ENCODE data around the gene AGPAT1.

Gene AGPAT1

GRCh38 chr6:32167761-32168262 is 8.1 kb downstream of the AGPAT1 start:
- DNase-seq = no peak

GRCh38 chr6:32167154-32167760 is 8.6 kb downstream of the AGPAT1 start:
- no peak for DNase-seq

DNA sequence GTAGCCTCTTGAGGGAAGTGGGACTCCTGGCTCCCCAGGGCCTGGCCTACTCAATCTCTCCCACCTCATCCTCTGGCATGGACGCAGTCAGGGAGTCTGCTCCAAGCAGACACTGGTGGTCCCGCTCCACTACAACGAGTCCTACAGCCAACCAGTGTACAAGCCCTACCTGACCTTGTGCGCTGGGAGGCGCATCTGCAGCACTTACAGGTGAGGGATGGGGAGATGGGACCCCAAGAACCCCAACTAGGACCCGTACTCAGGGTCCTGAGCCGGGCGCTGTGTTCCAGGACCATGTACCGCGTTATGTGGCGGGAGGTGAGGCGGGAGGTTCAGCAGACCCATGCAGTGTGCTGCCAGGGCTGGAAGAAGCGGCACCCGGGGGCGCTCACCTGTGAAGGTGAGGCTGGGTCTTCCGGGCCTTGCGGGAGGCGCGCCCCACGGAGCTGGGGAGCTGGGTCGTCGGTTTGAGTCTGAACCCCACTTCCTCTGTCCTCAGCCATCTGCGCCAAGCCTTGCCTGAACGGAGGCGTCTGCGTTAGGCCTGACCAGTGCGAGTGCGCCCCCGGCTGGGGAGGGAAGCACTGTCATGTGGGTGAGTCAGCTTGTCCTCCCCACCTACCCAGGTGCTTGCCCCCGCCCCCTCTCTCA is 9.3 kb downstream of the AGPAT1 start:
- no peak for DNase-seq

GRCh38 chr6:32164295-32164694 is 11.6 kb downstream of the AGPAT1 start, which contains the start of gene EGFL8:
TSS of gene EGFL8 (plus strand) at chr6:32164595. CDS start at chr6:32166166, 1,571 bp downstream.
- no peak for DNase-seq

- DNase-seq = no peak
Measured at GRCh38 chr6:32163559-32164258, 12.2 kb downstream of the AGPAT1 start.

DNA sequence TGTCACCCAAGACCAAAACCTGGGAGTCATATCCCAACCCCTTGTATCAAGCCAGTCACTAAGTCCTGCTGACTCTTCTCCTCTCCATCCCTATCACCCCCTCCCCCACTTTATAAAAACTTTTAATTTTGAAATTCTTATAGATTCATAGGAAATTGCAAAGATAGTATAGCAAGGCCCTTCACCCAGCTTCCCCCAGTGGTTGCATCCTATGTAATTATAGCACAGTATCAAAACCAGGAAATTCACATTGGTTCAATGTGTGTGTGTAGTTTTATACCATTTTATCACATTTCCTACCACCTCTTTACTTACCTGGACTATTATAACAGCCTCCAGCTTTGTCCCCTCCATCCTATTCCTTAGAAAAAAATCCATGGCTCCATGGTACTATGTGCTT is 17.8 kb downstream of the AGPAT1 start:
- no peak for DNase-seq

- no peak for DNase-seq
Measured at GRCh38 chr6:32156891-32157290, 19.0 kb downstream of the AGPAT1 start.

DNA sequence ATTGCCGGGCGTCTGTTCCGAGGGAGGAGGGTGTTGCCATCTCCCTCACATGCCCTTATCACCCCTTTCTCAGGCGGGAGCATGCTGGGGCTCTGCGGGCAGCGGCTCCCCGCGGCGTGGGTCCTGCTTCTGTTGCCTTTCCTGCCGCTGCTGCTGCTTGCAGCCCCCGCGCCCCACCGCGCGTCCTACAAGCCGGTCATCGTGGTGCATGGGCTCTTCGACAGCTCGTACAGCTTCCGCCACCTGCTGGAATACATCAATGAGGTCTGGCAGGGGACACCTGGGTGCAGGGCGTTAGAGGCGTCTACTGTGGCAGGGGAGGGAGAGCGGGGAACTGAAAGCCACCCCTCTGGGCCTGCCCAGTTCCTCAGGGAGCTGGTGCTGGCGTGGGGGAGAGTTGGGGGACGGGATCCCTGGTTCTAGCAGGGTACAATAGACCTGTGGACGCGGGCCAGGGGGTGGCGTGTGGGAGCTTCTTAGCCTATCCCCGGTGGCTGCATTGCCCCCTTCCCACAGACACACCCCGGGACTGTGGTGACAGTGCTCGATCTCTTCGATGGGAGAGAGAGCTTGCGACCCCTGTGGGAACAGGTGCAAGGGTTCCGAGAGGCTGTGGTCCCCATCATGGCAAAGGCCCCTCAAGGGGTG is 21.2 kb downstream of the AGPAT1 start:
- peak; percentile 60 for DNase-seq

DNA sequence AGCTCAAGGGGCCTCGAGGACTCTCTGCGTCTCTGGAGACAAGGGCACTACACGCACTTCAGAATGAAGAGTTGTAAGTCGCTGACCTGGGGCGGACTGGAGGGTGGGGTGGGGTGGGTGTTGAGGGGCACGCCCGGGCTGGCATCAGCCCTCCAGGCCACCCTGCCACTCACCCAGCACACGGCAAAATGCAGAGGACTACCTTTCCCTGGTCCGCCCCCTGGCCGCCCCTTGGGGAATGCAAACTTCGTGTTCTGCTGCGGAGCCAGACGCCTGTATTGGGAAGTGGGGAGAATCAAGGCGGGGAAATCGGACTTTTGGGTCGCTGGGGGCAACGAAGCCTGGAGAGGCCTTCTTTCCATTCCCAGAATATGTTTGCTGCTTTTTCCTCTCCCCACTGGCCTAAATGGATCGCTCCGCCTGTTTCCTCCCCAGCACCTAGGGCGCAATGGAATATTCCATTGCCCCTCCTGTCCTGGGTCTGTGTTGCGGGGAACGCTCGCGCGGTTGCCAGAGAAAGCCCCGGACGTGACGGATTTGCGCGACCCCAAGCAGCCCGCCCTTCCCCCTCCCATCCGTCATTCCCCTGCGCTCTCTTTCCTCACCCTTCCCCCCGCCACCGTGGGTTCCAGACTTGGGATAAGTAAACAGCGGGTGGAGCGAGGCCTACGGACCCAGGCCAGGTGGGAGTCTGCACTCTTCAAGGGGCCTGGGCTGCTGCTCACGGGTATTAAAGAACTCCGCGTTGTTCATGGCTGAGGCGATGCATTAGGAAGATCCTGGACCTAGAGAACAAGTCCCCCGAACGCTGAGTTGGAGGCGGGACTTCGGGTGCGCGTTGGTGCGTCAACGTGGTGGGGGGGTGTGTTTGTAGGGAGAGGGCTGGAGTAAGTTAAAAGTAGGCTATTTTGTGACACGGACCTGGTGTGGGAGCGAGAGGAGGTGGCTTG is 22.0 kb downstream of the AGPAT1 start, which contains the start of gene PPT2:
Gene PPT2, plus strand, starts transcription at position 578 of the 950 bp plus-strand sequence. CDS start 454 bp downstream, outside the sequence.
- peak; percentile 83 for DNase-seq

- peak; percentile 45 for DNase-seq
Measured at GRCh38 chr6:32152769-32153563, 22.9 kb downstream of the AGPAT1 start.

DNA sequence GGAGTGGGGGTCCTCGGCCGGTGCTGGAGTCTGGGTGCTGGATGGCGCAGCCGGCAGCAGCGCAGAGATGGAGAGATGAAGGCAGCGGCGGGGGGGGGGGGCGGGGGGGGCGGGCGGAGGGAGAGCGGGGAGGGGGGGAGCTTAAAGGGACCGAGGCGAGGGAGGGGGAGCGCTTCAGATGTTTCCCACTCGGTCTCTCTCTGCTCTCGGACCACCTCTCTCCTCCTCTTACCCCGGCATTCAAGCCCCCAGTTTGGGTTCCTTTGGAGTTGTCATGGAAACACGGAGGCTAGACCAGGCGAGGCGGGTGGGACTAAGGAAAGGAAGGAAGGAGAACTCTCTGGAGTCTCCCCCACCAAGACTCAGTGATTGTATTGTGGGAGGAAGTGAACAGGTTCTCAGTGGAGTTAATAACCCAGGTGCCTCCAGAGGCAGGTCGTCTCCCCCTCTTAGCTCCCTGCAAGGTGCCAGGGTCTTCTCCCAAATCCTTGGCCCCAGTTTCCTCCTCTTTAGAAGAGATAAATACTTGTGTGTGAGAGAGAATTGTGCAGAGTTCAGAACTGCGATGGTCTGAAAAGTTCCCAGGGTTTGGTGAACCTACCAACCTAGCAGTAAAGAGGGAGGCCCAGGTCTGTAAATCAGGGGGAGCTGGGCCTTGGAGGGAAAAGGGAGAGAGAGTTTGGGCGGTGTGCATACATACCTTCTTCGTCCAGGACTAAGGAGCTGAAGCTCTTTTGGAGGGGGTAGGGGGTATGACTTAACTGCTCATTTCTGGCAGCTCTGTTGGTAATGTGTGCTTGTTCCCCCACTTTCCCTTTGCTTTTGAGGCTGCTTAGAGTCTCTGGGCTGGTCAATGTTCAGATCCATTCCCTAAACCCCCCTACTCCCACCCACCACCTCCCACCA is 23.8 kb downstream of the AGPAT1 start, which contains the start of gene PRRT1:
Gene PRRT1, minus strand, starts transcription at position 77 of the 906 bp plus-strand sequence. CDS start 112 bp downstream, outside the sequence.
- no peak for DNase-seq

DNA sequence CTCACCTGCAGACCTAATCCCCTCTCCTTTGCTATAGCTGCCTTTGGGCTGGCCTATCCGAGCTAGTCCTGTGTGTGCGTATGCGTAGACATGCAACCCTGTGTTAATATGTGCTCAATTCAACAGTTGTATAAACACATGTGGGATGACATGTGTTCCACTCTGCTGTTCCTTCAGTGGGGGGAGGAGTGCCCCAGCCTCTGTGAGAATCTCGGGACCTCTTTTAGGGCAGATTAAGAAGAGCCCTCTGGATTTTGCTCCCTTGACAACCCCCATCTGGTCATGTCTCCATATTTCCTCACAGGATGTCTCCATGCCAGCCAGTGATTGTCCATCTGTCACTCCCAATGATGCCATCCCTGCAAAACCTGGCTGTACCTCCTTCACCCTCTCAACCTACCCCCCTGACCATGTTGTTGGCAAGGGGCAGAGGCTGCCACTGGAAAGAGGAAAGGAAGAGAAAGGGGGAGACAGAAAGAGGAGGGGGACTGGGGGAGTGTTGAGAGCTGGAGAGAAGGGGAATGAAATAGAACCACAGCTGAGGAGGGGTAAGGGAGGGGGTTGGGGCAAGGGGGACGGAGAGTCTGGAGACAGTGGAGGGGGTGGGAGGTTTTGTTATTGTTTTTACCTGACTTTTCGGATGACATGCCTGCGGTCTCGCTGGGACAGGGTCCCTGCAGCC is 24.6 kb downstream of the AGPAT1 start:
- no peak for DNase-seq

- no peak for DNase-seq
Measured at GRCh38 chr6:32149932-32150870, 25.7 kb downstream of the AGPAT1 start.

DNA sequence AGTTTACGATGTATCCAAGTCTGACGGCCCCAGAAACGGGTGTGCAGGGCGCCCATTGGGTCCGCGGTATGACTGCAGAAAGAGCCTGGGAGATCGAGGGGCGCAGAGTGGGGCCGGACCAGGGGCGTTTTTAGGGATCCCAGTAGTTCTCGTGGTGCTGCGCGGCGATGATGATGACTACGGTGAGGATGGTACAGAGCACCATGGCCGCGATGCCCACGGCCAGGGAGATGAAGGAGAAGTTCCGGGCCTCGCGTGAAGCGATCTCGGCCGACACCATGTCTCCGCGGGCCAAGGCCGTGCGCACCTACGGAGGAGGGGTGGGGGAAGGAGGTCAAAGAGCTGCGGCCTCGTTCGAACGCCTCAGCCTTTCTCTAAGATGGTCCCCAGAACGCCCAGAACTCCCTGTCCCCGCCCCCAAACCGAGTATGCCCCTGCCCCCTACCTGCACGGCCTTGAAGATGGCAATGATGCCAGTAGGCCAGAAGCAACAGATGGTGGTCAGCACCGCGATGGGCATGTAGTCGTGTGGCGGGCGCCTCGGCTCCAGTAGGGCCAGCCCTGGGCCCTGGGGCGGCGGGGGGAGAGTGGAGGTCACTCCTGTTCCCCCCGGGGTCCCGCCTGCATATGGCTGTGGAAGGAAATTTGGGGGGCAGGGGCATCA is 26.7 kb downstream of the AGPAT1 start:
- no peak for DNase-seq

DNA sequence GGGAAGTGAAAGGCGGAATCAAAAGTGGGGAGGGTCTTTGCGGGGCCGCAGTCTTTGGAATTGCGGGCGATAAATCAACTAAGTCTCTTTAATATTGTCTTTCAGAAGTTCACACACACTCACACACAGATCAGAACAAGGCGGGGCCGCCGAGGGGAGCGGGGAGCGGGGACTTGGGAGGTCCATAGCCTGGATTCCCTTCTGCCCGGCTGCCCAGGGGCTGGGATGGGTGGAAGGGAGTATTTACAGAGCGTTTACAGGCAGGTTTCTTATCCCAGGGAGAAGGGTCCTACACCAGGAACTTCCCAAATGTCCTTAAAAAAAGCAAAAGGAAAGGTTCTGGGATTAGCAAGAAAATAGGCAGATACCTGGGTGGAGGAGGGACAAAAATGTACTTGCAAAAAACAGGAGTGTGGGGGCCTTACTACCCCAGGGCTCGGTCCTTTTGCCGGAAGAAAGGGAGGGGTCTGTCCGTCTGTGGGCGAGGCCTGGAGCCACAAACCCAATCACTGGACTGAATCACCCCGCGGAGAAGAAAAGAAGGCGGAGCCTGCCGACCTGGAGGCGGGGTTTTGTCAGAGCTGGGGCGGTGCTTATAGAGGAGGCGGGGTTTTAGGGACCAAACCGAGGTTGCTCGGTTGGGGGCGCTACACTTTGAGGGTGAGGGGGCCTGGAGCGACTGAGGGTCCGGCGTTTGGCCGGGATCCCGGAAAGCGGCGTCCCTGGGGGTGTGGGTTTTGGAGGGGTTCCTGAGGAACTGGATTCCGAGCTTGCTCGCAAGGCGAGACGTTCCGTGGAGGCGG is 27.4 kb downstream of the AGPAT1 start:
- no peak for DNase-seq

DNA sequence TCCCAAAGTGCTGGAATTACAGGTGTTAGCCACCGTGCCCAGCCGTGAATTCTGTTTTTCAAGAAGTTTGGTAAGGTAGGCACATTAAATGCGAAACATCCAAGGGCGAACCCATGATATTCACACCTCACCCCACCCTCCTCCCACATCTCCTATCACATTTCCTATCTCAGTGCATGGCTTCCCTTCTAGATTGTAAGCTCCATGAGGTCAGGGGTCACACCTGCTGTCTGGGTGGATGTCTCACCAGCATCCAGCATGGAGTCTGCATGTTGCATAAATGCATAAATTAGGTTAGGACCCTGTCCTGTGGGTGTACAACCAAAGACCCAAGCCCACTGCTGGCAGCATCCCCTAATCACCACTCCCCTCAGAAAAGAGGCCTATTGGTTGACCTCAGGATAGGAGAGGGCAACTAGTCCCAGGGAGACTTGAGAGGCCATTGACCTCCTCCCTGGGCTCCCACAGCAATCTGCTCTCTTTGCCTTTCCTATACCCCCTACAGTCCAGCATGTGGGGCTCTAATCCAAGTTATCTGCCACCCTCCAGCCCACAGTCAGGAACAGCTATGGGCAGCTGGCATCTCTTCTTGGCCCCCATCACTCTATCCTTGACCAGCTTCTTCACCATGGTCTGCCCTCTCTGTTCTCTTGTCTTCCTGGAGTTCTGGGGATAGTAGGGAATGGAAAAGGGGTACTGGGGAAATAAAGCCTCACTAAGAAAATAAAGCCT is 28.3 kb downstream of the AGPAT1 start:
- no peak for DNase-seq
